ENCODE measurements around the gene FZR1. TPM values are rescaled to one million over a fixed set of nuclear protein-coding genes. Genes with fewer than 3 reads are reported as not detected.

FZR1 gene
- total RNA-seq, 2 donors from 2014 or later = 29.6 to 33.8 TPM

DNA sequence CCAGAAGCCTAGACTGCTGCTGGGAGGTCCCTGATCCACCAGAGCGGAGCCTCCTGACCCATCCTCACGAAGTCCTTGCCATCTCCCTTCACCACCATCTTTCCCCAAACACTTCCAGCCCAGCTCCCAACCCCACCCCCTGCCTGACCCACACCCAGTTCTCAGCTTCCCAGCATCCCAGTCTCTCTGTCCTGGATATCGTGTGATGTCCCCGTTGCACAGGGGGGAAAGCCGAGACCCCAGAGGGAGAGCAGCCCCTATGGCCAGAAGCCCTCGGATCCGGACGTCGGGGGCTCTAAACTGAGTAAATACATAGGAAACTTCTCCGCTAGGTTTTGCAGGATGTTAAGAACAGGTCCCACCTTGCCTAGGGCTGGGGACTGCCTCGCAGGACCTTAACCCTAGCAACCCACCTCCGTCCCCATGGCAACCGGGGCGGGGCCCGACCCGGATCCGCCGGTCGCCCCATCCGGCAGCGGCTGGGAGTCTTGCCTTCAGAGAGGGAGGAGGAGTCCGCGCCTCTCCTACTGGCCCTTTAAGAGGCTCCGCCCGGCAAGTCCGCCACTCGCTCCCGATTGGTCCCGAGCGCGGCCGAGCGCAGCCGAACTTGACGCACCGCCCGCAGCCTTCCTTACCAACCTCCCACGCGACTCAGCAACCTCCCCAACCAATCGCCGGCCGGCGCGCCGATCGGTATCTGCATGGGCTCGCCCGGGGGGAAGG lies 66.2 kb downstream of the FZR1 start:
- TF ChIP-seq, protein P1, sequence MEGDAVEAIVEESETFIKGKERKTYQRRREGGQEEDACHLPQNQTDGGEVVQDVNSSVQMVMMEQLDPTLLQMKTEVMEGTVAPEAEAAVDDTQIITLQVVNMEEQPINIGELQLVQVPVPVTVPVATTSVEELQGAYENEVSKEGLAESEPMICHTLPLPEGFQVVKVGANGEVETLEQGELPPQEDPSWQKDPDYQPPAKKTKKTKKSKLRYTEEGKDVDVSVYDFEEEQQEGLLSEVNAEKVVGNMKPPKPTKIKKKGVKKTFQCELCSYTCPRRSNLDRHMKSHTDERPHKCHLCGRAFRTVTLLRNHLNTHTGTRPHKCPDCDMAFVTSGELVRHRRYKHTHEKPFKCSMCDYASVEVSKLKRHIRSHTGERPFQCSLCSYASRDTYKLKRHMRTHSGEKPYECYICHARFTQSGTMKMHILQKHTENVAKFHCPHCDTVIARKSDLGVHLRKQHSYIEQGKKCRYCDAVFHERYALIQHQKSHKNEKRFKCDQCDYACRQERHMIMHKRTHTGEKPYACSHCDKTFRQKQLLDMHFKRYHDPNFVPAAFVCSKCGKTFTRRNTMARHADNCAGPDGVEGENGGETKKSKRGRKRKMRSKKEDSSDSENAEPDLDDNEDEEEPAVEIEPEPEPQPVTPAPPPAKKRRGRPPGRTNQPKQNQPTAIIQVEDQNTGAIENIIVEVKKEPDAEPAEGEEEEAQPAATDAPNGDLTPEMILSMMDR (IDR thresholded peaks at IDR 0.05) = no peak
- peaks cover 17 to 24% of the 10 kb centered on the region in 2 donors for H3K4me1 ChIP-seq (ENCODE audit: control insufficient read depth in 1 of 2, low read depth in 2 of 2)
- ATAC-seq (ENCODE audit: insufficient number of reproducible peaks, low FRiP score, low read depth) (peak; percentile 94), DNase-seq (ENCODE audit: low spot score) (peak; percentile 100)
- H3K9me3 ChIP-seq = no peaks in the 10 kb centered on the region
- H3K27me3 ChIP-seq (replicated peaks; ENCODE audit: insufficient read depth) = no peaks in the 10 kb centered on the region
- no peaks in the 10 kb centered on the region for H3K36me3 ChIP-seq
- peak overlapping the region; percentile 91 for H3K4me3 ChIP-seq
- H3K27ac ChIP-seq = no peak overlapping the region

DNA sequence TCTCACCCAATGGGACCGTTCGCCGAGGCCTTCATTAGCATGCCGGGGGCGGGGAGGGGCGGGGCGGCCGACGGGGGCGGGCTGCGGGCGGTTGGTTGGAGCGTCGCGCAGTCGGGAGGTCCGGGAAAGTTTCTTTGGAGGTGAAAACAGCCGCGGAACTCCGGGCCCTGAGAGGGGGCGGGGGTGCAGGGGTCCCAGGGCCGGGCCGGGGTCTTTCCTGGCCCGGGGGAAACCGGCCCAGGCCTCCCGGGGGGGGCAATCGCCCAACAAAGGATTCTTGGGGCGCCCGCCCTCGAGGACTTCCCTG lies 66.7 kb downstream of the FZR1 start, which contains the start of gene HMG20B:
TSS of gene HMG20B (plus strand) at position 90 of the 307 bp plus-strand sequence. CDS start 366 bp downstream, outside the sequence.
- TF ChIP-seq, protein P1 (IDR thresholded peaks at IDR 0.05) = no peak
- Histone ChIP-seq H3K27ac (peak within 1 kb of the TSS in 1 of 2 donors; percentile 54), H3K9me3 (no peaks in the 10 kb centered on the region), H3K4me3 (peak within 1 kb of the TSS; percentile 91), H3K36me3 (no peaks in the 10 kb centered on the region), H3K27me3 (replicated peaks; ENCODE audit: insufficient read depth) (no peaks in the 10 kb centered on the region), H3K4me1 (ENCODE audit: control insufficient read depth in 1 of 2, low read depth in 2 of 2) (peaks cover 17 to 24% of the 10 kb centered on the region in 2 donors)
- DNase-seq (ENCODE audit: low spot score) (no peak), ATAC-seq (ENCODE audit: insufficient number of reproducible peaks, low FRiP score, low read depth) (no peak)

GRCh38 chr19:3573162-3573857 lies 67.2 kb downstream of the FZR1 start:
- ATAC-seq (ENCODE audit: insufficient number of reproducible peaks, low FRiP score, low read depth) (no peak), DNase-seq (ENCODE audit: low spot score) (no peak)
- no peaks in the 10 kb centered on the region for H3K36me3 ChIP-seq
- peaks cover 17 to 24% of the 10 kb centered on the region in 2 donors for H3K4me1 ChIP-seq (ENCODE audit: control insufficient read depth in 1 of 2, low read depth in 2 of 2)
- peak overlapping the region; percentile 91 for H3K4me3 ChIP-seq
- H3K27ac ChIP-seq = peak overlapping the region in 1 of 2 donors; percentile 54
- no peaks in the 10 kb centered on the region for H3K9me3 ChIP-seq
- TF ChIP-seq, protein P1 (IDR thresholded peaks at IDR 0.05) = no peak
- no peaks in the 10 kb centered on the region for H3K27me3 ChIP-seq (replicated peaks; ENCODE audit: insufficient read depth)

DNA sequence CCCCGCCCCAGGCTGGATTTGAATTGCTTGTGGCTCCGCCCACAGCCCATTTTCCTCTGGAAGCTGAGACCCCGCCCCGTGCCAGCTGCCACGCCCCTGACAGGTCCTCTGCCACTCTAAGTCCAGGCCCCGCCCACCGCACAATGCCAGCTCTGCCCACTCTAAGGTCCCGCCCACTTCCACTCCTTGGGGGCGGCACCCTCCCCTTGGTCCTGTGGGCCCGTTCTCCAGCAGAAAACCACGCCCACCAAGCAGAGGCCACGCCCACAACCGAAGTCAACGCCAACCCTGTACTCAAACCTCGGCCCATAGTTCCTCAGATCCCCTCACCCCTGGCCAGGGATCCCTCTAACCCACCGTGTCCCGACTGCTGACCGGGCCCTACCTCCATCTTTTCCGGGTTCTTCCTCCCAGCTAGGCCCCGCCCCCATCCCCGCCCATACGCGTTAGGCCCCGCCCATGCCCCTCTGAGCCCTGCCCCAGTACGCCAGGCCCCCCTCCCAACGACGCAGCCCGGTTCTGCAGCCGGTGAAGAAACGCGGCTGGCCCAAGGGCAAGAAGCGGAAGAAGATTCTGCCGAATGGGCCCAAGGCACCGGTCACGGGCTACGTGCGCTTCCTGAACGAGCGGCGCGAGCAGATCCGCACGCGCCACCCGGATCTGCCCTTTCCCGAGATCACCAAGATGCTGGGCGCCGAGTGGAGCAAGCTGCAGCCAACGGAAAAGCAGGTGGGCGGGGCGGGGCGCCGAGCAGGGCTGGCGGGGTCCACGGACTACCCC lies 67.9 kb downstream of the FZR1 start:
- Histone ChIP-seq H3K4me3 (peak overlapping the region; percentile 91), H3K27me3 (replicated peaks; ENCODE audit: insufficient read depth) (no peaks in the 10 kb centered on the region), H3K4me1 (ENCODE audit: control insufficient read depth in 1 of 2, low read depth in 2 of 2) (peaks cover 17 to 24% of the 10 kb centered on the region in 2 donors), H3K9me3 (no peaks in the 10 kb centered on the region), H3K27ac (no peak overlapping the region), H3K36me3 (no peaks in the 10 kb centered on the region)
- DNase-seq (ENCODE audit: low spot score) (peak; percentile 68), ATAC-seq (ENCODE audit: insufficient number of reproducible peaks, low FRiP score, low read depth) (peak; percentile 12)
- TF ChIP-seq, protein P1 (IDR thresholded peaks at IDR 0.05) = no peak

- no peak for DNase-seq (ENCODE audit: low spot score)
- ATAC-seq (ENCODE audit: insufficient number of reproducible peaks, low FRiP score, low read depth) = no peak
- Histone ChIP-seq H3K9me3 (no peaks in the 10 kb centered on the region), H3K27me3 (replicated peaks; ENCODE audit: insufficient read depth) (no peaks in the 10 kb centered on the region), H3K36me3 (no peaks in the 10 kb centered on the region), H3K4me1 (ENCODE audit: control insufficient read depth in 1 of 2, low read depth in 2 of 2) (peaks cover 17 to 28% of the 10 kb centered on the region in 2 donors), H3K4me3 (no peak overlapping the region), H3K27ac (no peak overlapping the region)
- TF ChIP-seq, protein P1 (IDR thresholded peaks at IDR 0.05) = no peak
Measured at GRCh38 chr19:3575260-3575741, 69.2 kb downstream of the FZR1 start.
